ENCODE results near the gene DAB2IP. TPM values are rescaled to one million over a fixed set of nuclear protein-coding genes. Genes with fewer than 3 reads are reported as not detected.

The DAB2IP gene
- total RNA-seq, 1 experiment from 2014 or later = 52.6 TPM

GRCh38 chr9:121667214-121667613 is 15.8 kb downstream of the DAB2IP start (continued):
- TF ChIP-seq ZNF512 (CRISPR knock-in tag; IDR thresholded peaks at IDR 0.05; ENCODE audit: borderline replicate concordance) (no peak), ESRRA (CRISPR knock-in tag; IDR thresholded peaks at IDR 0.05; ENCODE audit: borderline replicate concordance) (no peak), KAT7 (CRISPR knock-in tag; IDR thresholded peaks at IDR 0.05; ENCODE audit: borderline replicate concordance) (no peak), NFE2L1 (CRISPR knock-in tag; IDR thresholded peaks at IDR 0.05) (no peak), ZNF138 (CRISPR knock-in tag; conservative IDR thresholded peaks at IDR 0.05) (no peak), E2F5 (CRISPR knock-in tag; IDR thresholded peaks at IDR 0.05) (no peak), ETV6 (CRISPR knock-in tag; IDR thresholded peaks at IDR 0.05) (no peak), AFF4 (CRISPR knock-in tag; IDR thresholded peaks at IDR 0.05; ENCODE audit: borderline replicate concordance) (no peak), CREM (CRISPR knock-in tag; IDR thresholded peaks at IDR 0.05) (no peak), CDX4 (CRISPR knock-in tag; IDR thresholded peaks at IDR 0.05; ENCODE audit: borderline replicate concordance) (no peak), ZMAT4 (CRISPR knock-in tag; IDR thresholded peaks at IDR 0.05) (no peak), ATF6 (CRISPR knock-in tag; IDR thresholded peaks at IDR 0.05) (no peak), RORB (CRISPR knock-in tag; IDR thresholded peaks at IDR 0.05) (no peak)

- no peaks in the 10 kb centered on the region for H3K27me3 Mint-ChIP-seq (ENCODE audit: low read depth)
- CTCF ChIA-PET = interaction anchor here (1.2 kb wide), 1 partner anchor 16 kb away, joined by 4 read pairs; no protein-coding TSS in a partner anchor
Measured at GRCh38 chr9:121667890-121668289, 16.5 kb downstream of the DAB2IP start.

More at GRCh38 chr9:121667890-121668289, 16.5 kb downstream of the DAB2IP start:
- POLR2A ChIA-PET = no interaction called here
- no peak overlapping the region for H3K27ac Mint-ChIP-seq
- H3K4me1 Mint-ChIP-seq = peaks cover 15% of the 10 kb centered on the region
- H3K9me3 Mint-ChIP-seq = peaks cover 10% of the 10 kb centered on the region; the same call in 1 of the 2 replicates
- H3K36me3 Mint-ChIP-seq = peaks cover 6% of the 10 kb centered on the region
- ATAC-seq (no peak), DNase-seq (ENCODE audit: low spot score) (no peak)
- H3K4me3 Mint-ChIP-seq = no peak overlapping the region
- TF ChIP-seq NFATC4 (CRISPR knock-in tag; IDR thresholded peaks at IDR 0.05) = no peak
- no peak for TF ChIP-seq KAT7 (CRISPR knock-in tag; IDR thresholded peaks at IDR 0.05; ENCODE audit: borderline replicate concordance)
- TF ChIP-seq GABPB1 (CRISPR knock-in tag; IDR thresholded peaks at IDR 0.05) = no peak
- TF ChIP-seq JUN (CRISPR knock-in tag; IDR thresholded peaks at IDR 0.05) = no peak
- no peak for TF ChIP-seq ZNF263 (CRISPR knock-in tag; IDR thresholded peaks at IDR 0.05; ENCODE audit: low read depth)
- TF ChIP-seq ZNF232 (CRISPR knock-in tag; IDR thresholded peaks at IDR 0.05) = no peak
- no peak for TF ChIP-seq TEAD1 (CRISPR knock-in tag; IDR thresholded peaks at IDR 0.05)
- TF ChIP-seq MXD4 (CRISPR knock-in tag; IDR thresholded peaks at IDR 0.05; ENCODE audit: borderline replicate concordance) = no peak
